ENCODE measurements around the gene IL12RB2. TPM values are rescaled to one million over a fixed set of nuclear protein-coding genes. Genes with fewer than 3 reads are reported as not detected.

IL12RB2 gene
- polyA plus RNA-seq, 3 donors, result not detected

DNA sequence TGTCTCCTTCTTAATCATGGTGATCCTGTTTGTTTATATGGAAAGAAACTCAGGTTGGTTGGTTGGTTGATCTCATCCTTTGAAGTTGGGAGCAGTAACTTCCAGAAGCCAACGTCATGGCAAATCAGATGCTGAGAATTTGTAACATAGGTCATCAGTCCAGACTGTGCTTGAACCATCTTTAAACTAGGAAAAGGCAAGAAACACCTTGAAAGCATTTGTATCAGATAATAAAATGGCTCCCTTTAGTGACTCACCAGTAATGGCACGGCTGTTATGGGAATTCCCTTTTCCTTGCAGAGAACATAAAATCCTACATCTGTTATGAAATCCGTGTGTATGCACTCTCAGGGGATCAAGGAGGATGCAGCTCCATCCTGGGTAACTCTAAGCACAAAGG, 64.5 kb downstream of the IL12RB2 start:
- no peak for DNase-seq
- WGBS (ENCODE audit: insufficient coverage), result 100% methylated on average over 2 of the region's 3 CpGs
- no peaks in the 10 kb centered on the region for H4K20me1 ChIP-seq (ENCODE audit: insufficient read depth, low read length)
- Mint-ChIP-seq H3K4me1 (no peaks in the 10 kb centered on the region), H3K27ac (no peak overlapping the region), H3K36me3 (no peaks in the 10 kb centered on the region), H3K4me3 (no peak overlapping the region), H3K9me3 (peaks cover 0 to 5% (median 0%) of the 10 kb centered on the region in 7 donors), H3K27me3 (ENCODE audit: low read depth in 3 of 3) (no peaks in the 10 kb centered on the region)
- H3K79me2 ChIP-seq (ENCODE audit: insufficient read depth, low read length), result no peaks in the 10 kb centered on the region
- intact Hi-C loops (cut with micrococcal nuclease), result no loop called here
- H3K36me3 ChIP-seq (replicated peaks in 1 of 2; ENCODE audit: control insufficient read depth in 1 of 2, insufficient read depth in 2 of 2, low read length in 2 of 2), result no peaks in the 10 kb centered on the region
- no peaks in the 10 kb centered on the region for H3K4me1 ChIP-seq (ENCODE audit: control insufficient read depth in 1 of 2, insufficient read depth in 2 of 2, low read length in 2 of 2)
- no peaks in the 10 kb centered on the region for H3K9me3 ChIP-seq (replicated peaks in 1 of 2; ENCODE audit: control insufficient read depth in 1 of 2, insufficient read depth in 1 of 2, low read length in 2 of 2)
- H3K4me2 ChIP-seq (replicated peaks; ENCODE audit: extremely low read depth, low read length, poor library complexity, severe bottlenecking), result no peak overlapping the region
- H2AFZ ChIP-seq (ENCODE audit: insufficient read depth, low read depth, low read length, poor library complexity, severe bottlenecking), result no peak overlapping the region
- H3K27ac ChIP-seq (ENCODE audit: low read depth in 1 of 2, low read length in 2 of 2), result no peak overlapping the region
- H3K9ac ChIP-seq (ENCODE audit: insufficient read depth, low read length, poor library complexity, severe bottlenecking), result no peak overlapping the region
- H3K4me3 ChIP-seq (replicated peaks in 1 of 3; ENCODE audit: low read depth in 2 of 3, low read length in 3 of 3), result no peak overlapping the region
- TF ChIP-seq, protein P1, sequence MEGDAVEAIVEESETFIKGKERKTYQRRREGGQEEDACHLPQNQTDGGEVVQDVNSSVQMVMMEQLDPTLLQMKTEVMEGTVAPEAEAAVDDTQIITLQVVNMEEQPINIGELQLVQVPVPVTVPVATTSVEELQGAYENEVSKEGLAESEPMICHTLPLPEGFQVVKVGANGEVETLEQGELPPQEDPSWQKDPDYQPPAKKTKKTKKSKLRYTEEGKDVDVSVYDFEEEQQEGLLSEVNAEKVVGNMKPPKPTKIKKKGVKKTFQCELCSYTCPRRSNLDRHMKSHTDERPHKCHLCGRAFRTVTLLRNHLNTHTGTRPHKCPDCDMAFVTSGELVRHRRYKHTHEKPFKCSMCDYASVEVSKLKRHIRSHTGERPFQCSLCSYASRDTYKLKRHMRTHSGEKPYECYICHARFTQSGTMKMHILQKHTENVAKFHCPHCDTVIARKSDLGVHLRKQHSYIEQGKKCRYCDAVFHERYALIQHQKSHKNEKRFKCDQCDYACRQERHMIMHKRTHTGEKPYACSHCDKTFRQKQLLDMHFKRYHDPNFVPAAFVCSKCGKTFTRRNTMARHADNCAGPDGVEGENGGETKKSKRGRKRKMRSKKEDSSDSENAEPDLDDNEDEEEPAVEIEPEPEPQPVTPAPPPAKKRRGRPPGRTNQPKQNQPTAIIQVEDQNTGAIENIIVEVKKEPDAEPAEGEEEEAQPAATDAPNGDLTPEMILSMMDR (IDR thresholded peaks at IDR 0.05), result no peak
- no peaks in the 10 kb centered on the region for H3K27me3 ChIP-seq (ENCODE audit: control insufficient read depth in 2 of 2, insufficient read depth in 2 of 2, low read length in 2 of 2)

DNA sequence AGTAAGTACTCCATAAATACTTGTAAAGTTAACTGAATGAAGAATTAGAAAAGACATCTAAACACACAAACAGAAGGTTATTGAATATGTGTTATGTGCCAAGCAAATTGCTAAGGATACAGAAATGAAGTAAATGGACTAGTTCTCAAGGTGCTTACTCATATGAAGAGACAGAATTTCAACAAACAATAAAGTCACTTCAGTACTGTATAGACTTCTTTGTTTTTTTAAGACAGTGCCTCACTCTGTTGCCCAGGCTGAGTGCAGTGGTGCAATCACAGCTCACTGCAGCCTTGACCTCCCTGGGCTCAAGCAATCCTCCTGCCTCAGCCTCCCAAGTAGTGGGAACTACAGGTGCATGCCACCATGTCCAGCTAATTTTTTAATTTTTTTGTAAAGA, 65.2 kb downstream of the IL12RB2 start:
- no peaks in the 10 kb centered on the region for H3K9me3 Mint-ChIP-seq

More for the DNA sequence above, 65.2 kb downstream of the IL12RB2 start:
- Histone ChIP-seq H3K4me1 (ENCODE audit: control insufficient read depth in 1 of 2, insufficient read depth in 2 of 2, low read length in 2 of 2) (no peaks in the 10 kb centered on the region), H2AFZ (ENCODE audit: insufficient read depth, low read depth, low read length, poor library complexity, severe bottlenecking) (no peak overlapping the region), H3K27me3 (ENCODE audit: control insufficient read depth in 2 of 2, insufficient read depth in 2 of 2, low read length in 2 of 2) (no peaks in the 10 kb centered on the region), H3K36me3 (replicated peaks in 1 of 2; ENCODE audit: control insufficient read depth in 1 of 2, insufficient read depth in 2 of 2, low read length in 2 of 2) (no peaks in the 10 kb centered on the region), H3K4me2 (replicated peaks; ENCODE audit: extremely low read depth, low read length, poor library complexity, severe bottlenecking) (no peak overlapping the region), H4K20me1 (ENCODE audit: insufficient read depth, low read length) (no peaks in the 10 kb centered on the region), H3K27ac (ENCODE audit: low read depth in 1 of 2, low read length in 2 of 2) (no peak overlapping the region), H3K9me3 (replicated peaks in 1 of 2; ENCODE audit: control insufficient read depth in 1 of 2, insufficient read depth in 1 of 2, low read length in 2 of 2) (no peaks in the 10 kb centered on the region), H3K79me2 (ENCODE audit: insufficient read depth, low read length) (no peaks in the 10 kb centered on the region), H3K9ac (ENCODE audit: insufficient read depth, low read length, poor library complexity, severe bottlenecking) (no peak overlapping the region), H3K4me3 (replicated peaks in 1 of 3; ENCODE audit: low read depth in 2 of 3, low read length in 3 of 3) (no peak overlapping the region)
- Mint-ChIP-seq H3K27me3 (ENCODE audit: low read depth in 3 of 3) (no peaks in the 10 kb centered on the region), H3K4me1 (no peaks in the 10 kb centered on the region), H3K36me3 (no peaks in the 10 kb centered on the region), H3K27ac (no peak overlapping the region), H3K4me3 (no peak overlapping the region)
- DNase-seq, result no peak
- intact Hi-C loops (cut with micrococcal nuclease), result no loop called here
- TF ChIP-seq, protein P1 (IDR thresholded peaks at IDR 0.05), result no peak
